GM21529 (cell line): ENCODE data around the gene RAI14.

ENCODE experiments used
- ATAC-seq: cut with Tn5 transposase; IDR thresholded peaks from one replicate; pipeline ENCODE4 v1.9.1; 2021; ENCODE audit not compliant: unreplicated experiment

RAI14 gene

DNA sequence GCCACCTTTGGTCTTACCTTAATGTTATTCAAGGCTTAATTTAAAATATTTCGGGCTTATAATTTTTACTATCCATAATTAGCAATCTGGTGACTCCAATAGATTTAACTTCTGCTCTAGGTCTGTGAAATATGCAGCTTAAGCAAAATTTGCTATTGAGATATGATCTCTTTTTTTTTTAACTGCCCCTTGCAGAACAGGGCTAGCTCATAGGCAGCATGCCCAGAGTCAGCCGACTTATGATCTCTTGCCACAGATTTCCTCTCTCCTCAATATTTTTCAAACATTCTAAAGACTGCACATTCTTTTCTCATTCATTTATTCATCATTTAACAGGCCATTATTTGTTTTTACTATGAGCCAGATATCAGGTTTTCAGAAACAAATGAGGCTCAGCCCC is 187.4 kb downstream of the RAI14 start:
- no peak for ATAC-seq

DNA sequence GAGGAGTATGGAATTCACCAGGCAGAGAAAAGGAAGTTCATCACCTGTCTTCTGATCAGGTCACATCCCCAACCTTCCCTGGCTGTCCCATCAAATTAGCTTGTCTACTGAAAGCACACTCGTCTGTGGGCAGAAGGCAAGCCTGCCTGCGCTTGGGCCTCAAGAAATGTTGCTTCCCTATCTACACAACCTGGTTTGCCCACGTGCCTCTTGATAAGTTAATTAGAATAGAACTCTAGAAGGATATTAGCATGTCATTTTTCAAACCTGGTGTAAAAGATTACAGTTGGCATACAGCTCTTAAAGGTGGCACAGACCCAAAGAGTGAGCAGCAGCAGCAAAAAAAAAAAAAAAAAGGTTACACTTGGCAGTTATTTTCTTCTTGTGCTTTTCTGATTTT is 188.0 kb downstream of the RAI14 start:
- no peak for ATAC-seq

DNA sequence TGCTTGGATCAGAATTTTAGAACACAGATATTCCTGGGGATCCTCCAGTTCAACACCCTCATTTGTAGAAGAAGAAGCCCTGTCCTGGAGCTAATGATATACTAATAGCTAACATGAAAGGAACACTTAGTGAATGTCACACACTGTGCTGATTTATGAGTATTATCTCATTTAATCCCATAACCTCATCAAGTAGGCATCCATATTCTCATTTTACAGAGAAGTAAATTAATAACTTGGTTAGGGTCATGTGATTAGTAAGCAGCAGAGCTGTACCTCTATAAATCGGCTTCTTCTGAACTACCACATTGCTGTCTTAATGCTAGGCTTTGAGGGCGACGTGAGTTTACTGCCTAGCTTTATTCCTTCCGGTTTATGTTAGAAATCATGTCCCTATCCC is 188.9 kb downstream of the RAI14 start:
- no peak for ATAC-seq

- no peak for ATAC-seq
These were observed 190.9 kb downstream of the RAI14 start for GRCh38 chr5:34847056-34847455.

DNA sequence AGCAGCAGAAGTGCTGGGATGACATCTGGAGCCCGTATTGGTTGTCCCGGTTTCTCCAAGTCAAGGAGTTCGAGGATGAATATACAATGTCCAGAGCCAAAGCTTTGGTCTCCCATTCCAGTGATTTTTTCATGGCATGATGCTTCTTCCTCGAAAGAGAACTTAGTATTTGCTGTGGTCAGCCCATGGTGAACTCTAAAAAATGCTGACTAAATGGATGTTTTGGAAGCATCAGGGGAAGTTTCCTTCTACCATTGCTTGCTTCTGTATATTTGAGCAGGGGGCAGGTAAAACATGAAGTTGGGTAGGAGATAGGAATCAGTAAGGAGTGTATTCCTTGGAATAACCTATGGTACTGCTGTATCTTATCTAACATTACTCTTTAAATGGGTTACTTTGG is 191.4 kb downstream of the RAI14 start:
- ATAC-seq: no peak

DNA sequence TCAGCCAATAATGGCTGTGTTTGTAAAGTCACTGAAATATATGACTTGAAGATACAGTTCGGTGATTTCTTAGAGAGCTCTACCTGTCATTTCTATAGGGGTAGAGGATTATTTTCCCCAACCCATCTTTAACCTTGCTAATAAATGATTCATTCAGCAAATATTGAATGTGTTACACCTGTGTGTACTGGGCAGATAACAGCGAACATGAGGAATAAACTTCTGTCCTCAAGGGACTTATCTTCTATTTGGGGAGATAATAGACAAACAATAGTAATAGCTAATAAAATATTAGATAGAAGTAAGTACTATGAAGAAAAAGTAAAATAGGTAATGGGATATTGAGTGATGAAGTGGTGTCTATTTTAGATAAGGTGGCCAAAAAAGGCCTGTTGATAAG is 192.1 kb downstream of the RAI14 start:
- no peak for ATAC-seq

DNA sequence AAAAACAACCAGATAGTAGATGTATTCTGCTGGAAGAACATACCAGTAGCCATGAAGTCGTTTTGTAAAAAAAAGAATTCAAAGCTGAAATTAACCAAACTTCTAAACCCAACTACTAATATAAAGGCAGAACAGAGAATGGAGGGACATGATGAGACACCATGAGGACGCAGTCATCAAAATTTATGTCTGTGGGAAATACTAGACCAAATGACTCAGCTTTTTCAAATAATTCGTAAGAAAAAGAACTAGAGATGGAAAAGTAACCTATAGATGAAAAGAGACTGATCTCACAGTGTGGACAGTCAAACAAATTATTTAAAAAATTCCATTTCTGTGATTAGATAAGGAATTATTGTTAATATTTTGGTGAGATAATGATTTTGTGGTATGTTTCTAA is 193.1 kb downstream of the RAI14 start:
- no peak for ATAC-seq

GRCh38 chr5:34854459-34855174 is 198.5 kb downstream of the RAI14 start:
- peak; percentile 95 for ATAC-seq

- no peak for ATAC-seq
These were observed 201.0 kb downstream of the RAI14 start for GRCh38 chr5:34857161-34857560.

- no peak for ATAC-seq
These were observed 201.8 kb downstream of the RAI14 start for GRCh38 chr5:34857894-34858293.

DNA sequence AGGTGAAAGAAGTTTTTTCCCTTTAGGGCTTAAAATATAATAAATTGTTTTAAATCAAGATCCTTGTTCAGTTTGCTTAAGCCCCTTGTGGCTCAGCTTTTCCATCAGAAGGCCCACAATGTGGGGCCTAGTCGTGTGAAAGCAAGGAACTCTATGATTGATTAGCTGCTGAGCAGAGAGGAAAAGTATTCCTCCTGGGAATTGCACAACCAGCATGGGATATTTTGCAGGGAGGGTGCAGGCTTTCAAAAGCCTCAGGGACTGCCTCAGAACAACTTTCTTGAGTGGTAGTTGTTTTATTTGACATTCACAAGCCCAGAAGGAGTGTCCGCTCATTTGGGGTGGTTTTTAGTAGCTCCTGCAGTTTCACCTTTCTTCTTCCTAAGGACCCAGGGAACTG is 202.7 kb downstream of the RAI14 start:
- ATAC-seq: no peak

- no peak for ATAC-seq
These were observed 203.1 kb downstream of the RAI14 start for GRCh38 chr5:34859253-34859652.

DNA sequence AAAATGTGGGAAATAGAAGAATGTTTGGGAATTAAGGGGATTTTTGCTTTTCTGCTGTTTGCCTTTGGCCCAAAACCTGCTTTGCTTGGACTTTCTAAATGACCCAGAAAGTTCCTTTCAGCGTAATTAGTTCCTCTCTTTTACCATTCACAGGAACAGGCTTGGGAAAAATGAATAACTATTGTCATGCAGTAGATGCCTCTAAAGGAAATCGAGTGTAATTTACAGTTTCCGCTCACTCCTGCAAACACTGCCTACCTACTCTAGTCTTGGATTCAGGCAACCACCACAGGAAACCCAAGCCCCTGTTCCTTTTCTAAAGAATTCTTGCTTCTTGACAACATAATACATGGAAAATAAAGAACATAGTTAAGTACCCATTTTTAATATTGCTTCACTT is 207.8 kb downstream of the RAI14 start:
- no peak for ATAC-seq

DNA sequence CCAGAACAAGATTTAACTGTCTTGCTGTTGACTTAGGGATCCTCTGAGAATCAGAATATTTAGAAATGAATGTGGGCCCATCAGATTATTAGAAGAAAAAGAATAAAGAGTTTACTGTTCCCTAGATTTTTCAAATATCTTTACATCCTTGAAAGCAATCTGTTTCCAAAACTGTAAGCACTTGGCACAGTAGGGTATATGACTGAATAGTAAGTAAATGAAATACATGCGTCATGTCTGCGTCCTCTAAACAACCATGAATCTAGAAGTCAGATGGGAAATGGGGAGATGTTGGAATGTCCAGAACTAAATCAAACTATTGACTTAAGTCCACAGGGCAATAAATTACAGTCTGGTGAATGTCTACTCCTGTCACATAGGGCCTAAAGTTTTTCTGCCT is 209.0 kb downstream of the RAI14 start:
- no peak for ATAC-seq

- ATAC-seq: no peak
These were observed 210.9 kb downstream of the RAI14 start for GRCh38 chr5:34866989-34867471.

- ATAC-seq: no peak
These were observed 211.5 kb downstream of the RAI14 start for GRCh38 chr5:34867660-34868059.

DNA sequence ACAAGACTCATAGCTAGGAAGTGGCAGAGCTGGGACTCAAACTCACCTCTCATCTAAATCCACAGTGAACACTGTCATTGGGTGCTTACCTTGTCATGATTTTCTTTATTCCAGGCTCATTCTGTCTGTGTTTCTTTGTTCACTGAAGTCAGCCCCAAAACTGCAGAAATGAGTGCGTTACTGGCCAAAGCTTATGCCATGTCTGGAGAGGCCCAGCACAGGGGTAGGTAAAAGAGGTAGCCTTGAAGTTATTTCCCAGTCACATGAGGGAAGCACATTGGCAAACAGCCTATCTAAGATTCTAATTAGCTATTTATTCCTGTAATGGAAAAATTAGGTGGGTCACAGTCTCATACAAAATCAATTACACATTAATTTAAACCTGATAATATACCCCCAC is 212.7 kb downstream of the RAI14 start:
- no peak for ATAC-seq

DNA sequence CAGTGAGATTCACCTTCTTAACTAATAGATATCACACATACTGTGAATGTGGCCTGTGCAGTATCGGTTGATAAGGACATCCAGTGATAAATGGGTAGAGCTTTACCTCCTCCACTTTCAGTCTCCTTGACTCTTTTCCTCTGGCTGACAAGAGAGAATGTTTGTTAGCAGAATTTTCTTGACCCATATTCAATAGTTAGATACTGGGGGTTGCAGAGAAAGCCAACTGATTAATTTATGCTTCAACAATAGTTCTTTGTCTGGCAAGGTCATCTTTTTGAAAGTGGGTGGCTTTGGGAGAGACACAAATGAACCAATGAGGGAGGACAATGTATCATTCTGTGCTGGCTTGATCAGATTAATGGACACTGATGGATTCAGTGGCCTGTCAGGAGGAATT is 213.1 kb downstream of the RAI14 start:
- ATAC-seq: no peak

- ATAC-seq: no peak
These were observed 214.3 kb downstream of the RAI14 start for GRCh38 chr5:34870382-34870781.

DNA sequence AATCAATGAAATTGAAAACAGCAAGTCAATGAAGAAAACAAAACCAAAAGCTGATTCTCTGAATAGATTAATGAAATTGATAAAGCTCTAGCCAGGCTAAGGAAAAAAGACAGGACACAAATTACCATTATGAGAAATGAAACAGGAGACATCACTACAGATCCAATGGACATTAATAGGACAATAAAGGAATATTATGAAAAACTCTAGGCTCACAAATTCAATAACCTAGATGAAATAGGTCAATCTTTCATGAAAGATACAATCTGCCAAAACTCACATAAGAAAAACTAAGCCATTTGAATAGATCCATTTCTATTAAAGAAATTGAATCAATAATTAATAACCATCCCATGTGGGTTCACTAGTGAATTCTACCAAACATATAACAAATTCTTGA is 220.1 kb downstream of the RAI14 start:
- ATAC-seq: no peak

DNA sequence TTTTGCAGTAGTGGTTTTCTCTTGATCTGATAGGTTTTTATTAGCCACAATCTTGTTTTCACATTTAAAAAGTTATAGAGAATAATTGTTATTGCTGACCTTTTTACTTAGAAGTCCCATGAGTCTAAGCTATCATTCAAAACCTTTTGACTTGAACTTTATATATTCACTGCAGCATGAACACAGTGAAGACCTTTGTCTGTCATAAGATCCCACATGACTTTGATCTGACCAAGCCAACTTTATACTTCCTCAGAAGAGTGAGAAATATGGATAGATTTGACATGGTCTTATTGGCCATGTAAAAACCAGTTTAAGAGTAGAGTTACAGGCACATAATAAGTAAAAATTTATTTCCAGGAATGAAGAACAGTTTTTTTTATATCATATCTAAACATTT is 225.1 kb downstream of the RAI14 start:
- no peak for ATAC-seq
